Thymus (tissue), 11 donors: ENCODE measurements around the gene TP53AIP1. TPM values are rescaled to one million over a fixed set of nuclear protein-coding genes. Genes with fewer than 3 reads are reported as not detected.
A peak's percentile ranks its signal among the peaks of the same experiment; 100 is the strongest.

Experiments
- DNase-seq, 9 donors: peaks; one replicate each; pipeline ENCODE4 v3.0.0-alpha.2; 2013; ENCODE audit warnings: low spot score in 9 of 9, low read depth in 6 of 9, missing footprints in 1 of 9
- H3K27ac ChIP-seq, 2 donors: one replicate each; pipeline ENCODE4 v1.5.1; 2013; ENCODE audit warnings: control low read depth in 1 of 2, low read depth in 1 of 2, low read length in 1 of 2, mild to moderate bottlenecking in 1 of 2, moderate library complexity in 1 of 2
- H3K27me3 ChIP-seq, 2 donors: one replicate each; pipeline ENCODE4 v1.5.1; 2013; ENCODE audit warnings: low read length in 1 of 2; ENCODE audit not compliant: control insufficient read depth in 2 of 2, insufficient read depth in 1 of 2
- H3K36me3 ChIP-seq, 2 donors: one replicate each; pipeline ENCODE4 v1.5.1; 2013; ENCODE audit warnings: low read length in 1 of 2, mild to moderate bottlenecking in 1 of 2, moderate library complexity in 1 of 2; ENCODE audit not compliant: control insufficient read depth in 2 of 2, insufficient read depth in 2 of 2
- H3K4me1 ChIP-seq, 2 donors: one replicate each; pipeline ENCODE4 v1.5.1; 2013; ENCODE audit warnings: low read length in 2 of 2; ENCODE audit not compliant: control insufficient read depth in 2 of 2, insufficient read depth in 2 of 2
- H3K4me3 ChIP-seq, 2 donors: one replicate each; pipeline ENCODE4 v1.5.1; 2013; ENCODE audit warnings: low read length in 2 of 2, control low read depth in 1 of 2, mild to moderate bottlenecking in 1 of 2
- H3K9me3 ChIP-seq, 2 donors: one replicate each; pipeline ENCODE4 v1.5.1; 2013; ENCODE audit warnings: low read length in 1 of 2, mild to moderate bottlenecking in 1 of 2; ENCODE audit not compliant: control insufficient read depth in 2 of 2, insufficient read depth in 1 of 2
- WGBS: extraction: QIAGEN DNeasy Blood & Tissue Kit; methylation state at CpG from one replicate; pipeline ENCODE4 v1.1.7; 2013; 5-methylcytosine and 5-hydroxymethylcytosine counted together
- polyA plus RNA-seq: library from polyadenylated mRNA; stranded (reverse); fragments of 200-250 nt; gene quantifications from one replicate; pipeline ENCODE4 v1.2.3, GENCODE V29; 2013
- total RNA-seq: library from RNA; stranded (reverse); fragments of 120-200 nt; gene quantifications from one replicate; pipeline ENCODE4 v1.2.4, GENCODE V29; 2013
- donor health status: healthy.

TP53AIP1 gene
- total and polyA plus RNA-seq, 2 donors, result 1.6 to 32.0 TPM

GRCh38 chr11:128893578-128894285 lies 48.9 kb downstream of the TP53AIP1 start:
- no peak overlapping the region for H3K27ac ChIP-seq
- 34% methylated on average over 9 of the region's 9 CpGs for WGBS

DNA sequence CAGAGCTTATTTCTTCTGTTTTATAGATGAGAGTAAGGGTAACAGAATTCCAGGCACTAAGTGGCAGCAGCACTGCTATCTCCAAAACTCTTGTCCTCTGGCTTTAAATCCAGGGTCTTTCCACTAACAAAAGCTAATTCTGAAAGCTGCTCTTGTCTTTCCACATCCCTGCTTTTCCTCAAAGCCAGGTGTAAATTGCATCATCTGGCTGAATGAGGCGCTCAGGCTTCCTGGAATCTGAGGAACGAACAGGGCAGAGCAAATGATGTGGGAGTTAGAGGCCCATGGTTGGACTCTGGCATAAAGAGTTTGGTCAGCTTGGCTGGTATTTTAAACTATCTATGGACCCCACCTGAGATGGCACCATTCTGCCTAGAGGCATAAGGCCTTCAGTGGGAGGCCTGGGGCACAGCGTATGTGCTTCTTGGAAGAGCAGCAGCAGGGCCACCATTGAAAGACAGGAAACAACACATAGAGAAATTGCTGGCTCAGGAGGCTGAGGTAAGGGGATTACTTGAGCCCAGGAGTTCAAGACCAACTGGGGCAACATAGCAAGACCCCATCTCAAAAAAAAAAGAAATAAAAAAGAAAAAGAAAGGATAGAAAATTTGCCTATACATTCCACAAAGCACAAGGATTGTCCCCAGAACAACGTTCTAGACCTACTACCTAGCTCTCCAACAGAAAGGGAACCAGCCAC lies 49.7 kb downstream of the TP53AIP1 start:
- Histone ChIP-seq H3K4me1 (peaks cover 0 to 8% of the 10 kb centered on the region in 2 donors), H3K27me3 (peaks cover 34 to 79% of the 10 kb centered on the region in 2 donors), H3K27ac (no peak overlapping the region), H3K36me3 (no peaks in the 10 kb centered on the region), H3K9me3 (no peaks in the 10 kb centered on the region), H3K4me3 (no peak overlapping the region)
- DNase-seq, result no peak
- WGBS, result 92% methylated on average over 4 of the region's 4 CpGs

More at GRCh38 chr11:128893578-128894285, 48.9 kb downstream of the TP53AIP1 start:
- Histone ChIP-seq H3K9me3 (no peaks in the 10 kb centered on the region), H3K4me1 (peaks cover 0 to 4% of the 10 kb centered on the region in 2 donors), H3K36me3 (no peaks in the 10 kb centered on the region), H3K4me3 (no peak overlapping the region), H3K27me3 (peaks cover 31 to 79% of the 10 kb centered on the region in 2 donors)
- no peak for DNase-seq

- no peaks in the 10 kb centered on the region for H3K36me3 ChIP-seq
- DNase-seq, result no peak
- no peaks in the 10 kb centered on the region for H3K9me3 ChIP-seq
- peak overlapping the region in 1 of 2 donors; percentile 22 for H3K4me3 ChIP-seq
- 53% methylated on average over 6 of the region's 6 CpGs for WGBS
- H3K4me1 ChIP-seq, result peaks cover 0 to 9% of the 10 kb centered on the region in 2 donors
- H3K27ac ChIP-seq, result no peak overlapping the region
- H3K27me3 ChIP-seq, result peaks cover 39 to 90% of the 10 kb centered on the region in 2 donors
These were observed 50.7 kb downstream of the TP53AIP1 start for GRCh38 chr11:128891913-128892398.

DNA sequence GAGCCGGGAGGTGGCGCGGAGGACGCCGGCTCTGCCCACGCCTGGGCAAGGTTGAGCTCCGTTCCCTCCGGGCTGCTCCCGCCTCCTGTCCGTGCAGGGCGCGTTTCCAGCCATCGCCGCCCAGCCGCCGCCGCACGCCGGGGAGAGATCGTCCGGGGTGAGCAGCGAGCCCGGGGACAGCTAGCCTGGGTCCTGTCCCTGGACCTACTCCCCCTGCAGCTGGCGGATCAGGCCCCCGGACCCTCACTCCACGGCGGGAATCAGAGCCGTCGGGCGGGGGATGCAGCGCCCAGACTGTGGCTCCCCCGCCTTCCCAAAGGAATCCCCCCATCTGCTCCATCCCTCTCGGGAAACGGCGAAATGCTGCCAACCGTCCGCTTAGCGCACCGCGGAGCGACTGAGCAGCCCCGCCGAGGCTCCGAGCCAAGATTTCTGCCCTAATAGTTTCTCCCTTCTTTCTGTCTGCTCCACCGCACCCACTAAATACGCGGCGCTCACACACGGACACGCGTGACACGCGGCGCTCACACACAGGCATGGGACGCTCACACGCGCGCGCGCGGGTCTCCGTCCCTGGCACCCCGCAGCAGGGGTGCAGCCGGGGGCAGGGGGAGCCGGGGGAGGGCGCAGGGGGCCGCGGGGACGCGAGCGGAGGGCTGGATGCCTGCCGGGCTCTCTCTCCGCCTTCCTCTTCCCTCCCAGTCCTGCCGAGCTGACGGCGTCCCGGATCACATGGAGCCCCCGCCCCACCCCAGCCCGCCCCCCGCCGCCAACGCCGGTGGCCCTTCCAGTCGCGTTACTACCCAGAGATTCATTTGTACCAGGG lies 51.9 kb downstream of the TP53AIP1 start, which contains the start of gene KCNJ5:
Gene KCNJ5 (plus strand): TSS at position 814 of the 826 bp plus-strand sequence. CDS start 19,918 bp downstream, outside the sequence.
- WGBS, result 2% methylated on average over 84 of the region's 85 CpGs
- H3K27ac ChIP-seq, result no peak within 1 kb of the TSS
- DNase-seq, result no peak

DNA sequence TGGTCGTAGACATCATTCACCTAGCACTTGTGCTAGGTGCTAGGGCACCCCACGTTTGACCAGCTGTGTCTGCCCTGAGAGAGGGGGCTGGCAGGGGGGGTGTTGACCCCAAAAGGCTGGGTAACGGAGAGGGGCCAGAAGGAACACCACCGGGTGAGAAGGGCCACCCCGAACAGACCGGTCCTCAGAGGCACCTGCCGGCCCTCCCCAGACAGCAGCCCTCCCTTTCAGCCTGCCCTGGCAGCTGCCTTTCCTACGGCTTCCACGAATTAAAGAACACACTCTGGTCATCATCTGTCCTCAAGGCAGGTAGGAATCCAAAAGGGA lies 52.5 kb downstream of the TP53AIP1 start:
- Histone ChIP-seq H3K4me3 (no peak overlapping the region), H3K36me3 (no peaks in the 10 kb centered on the region), H3K4me1 (peaks cover 0 to 9% of the 10 kb centered on the region in 2 donors), H3K27ac (no peak overlapping the region), H3K27me3 (peaks cover 42 to 98% of the 10 kb centered on the region in 2 donors), H3K9me3 (no peaks in the 10 kb centered on the region)
- 40% methylated on average over 9 of the region's 9 CpGs for WGBS
- DNase-seq, result no peak

More for the DNA sequence above, 51.9 kb downstream of the TP53AIP1 start, which contains the start of gene KCNJ5:
- Histone ChIP-seq H3K4me1 (peaks cover 0 to 9% of the 10 kb centered on the region in 2 donors), H3K27me3 (peaks cover 39 to 100% of the 10 kb centered on the region in 2 donors), H3K4me3 (peak within 1 kb of the TSS; percentile 22 to 32), H3K36me3 (no peaks in the 10 kb centered on the region), H3K9me3 (no peaks in the 10 kb centered on the region)

DNA sequence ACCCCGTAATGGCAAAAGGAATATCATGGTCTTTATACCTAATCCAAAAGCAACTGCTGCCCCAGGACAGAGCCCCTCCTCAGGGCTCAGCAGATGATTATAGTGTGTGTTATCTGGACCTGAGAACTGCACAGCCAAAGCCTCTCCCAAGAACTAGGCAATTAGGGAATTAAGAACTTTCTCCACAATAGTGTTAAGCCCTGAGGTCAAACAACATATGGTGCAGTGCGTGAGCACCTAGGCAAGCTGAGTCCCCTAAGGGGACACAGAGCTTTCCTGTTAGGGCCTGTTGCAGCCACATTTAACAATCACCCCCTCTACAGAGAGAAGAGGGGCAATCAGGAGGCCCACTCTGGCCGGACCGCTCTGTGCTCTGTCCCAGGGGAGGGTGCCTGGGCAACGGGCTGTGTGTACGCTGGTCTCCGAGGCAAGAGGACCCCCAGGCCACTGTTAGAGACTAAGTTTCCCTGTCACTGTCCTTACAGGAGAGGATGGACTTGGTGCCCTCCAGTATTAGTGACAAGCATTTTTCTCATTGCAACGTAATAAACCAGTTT lies 52.9 kb downstream of the TP53AIP1 start:
- no peak for DNase-seq
- peaks cover 0 to 9% of the 10 kb centered on the region in 2 donors for H3K4me1 ChIP-seq

GRCh38 chr11:128888034-128888985 lies 54.4 kb downstream of the TP53AIP1 start:
- no peaks in the 10 kb centered on the region for H3K9me3 ChIP-seq
- H3K4me1 ChIP-seq, result peaks cover 0 to 9% of the 10 kb centered on the region in 2 donors
- no peak for DNase-seq
- H3K4me3 ChIP-seq, result no peak overlapping the region
- 89% methylated on average over 15 of the region's 15 CpGs for WGBS
- H3K36me3 ChIP-seq, result no peaks in the 10 kb centered on the region
- peaks cover 42 to 92% of the 10 kb centered on the region in 2 donors for H3K27me3 ChIP-seq
- no peak overlapping the region for H3K27ac ChIP-seq

More for the DNA sequence above, 52.9 kb downstream of the TP53AIP1 start:
- 89% methylated on average over 8 of the region's 8 CpGs for WGBS
- no peaks in the 10 kb centered on the region for H3K36me3 ChIP-seq
- H3K27me3 ChIP-seq, result peaks cover 42 to 98% of the 10 kb centered on the region in 2 donors
- no peak overlapping the region for H3K27ac ChIP-seq
- no peaks in the 10 kb centered on the region for H3K9me3 ChIP-seq
- H3K4me3 ChIP-seq, result no peak overlapping the region
